ENCODE results near the gene NR1H3. TPM values are rescaled to one million over a fixed set of nuclear protein-coding genes. Genes with fewer than 3 reads are reported as not detected.
A peak's percentile ranks its signal among the peaks of the same experiment; 100 is the strongest.

NR1H3 gene
- total and polyA plus RNA-seq, 8 donors: 20.0 to 100 (median 41.9) TPM

DNA sequence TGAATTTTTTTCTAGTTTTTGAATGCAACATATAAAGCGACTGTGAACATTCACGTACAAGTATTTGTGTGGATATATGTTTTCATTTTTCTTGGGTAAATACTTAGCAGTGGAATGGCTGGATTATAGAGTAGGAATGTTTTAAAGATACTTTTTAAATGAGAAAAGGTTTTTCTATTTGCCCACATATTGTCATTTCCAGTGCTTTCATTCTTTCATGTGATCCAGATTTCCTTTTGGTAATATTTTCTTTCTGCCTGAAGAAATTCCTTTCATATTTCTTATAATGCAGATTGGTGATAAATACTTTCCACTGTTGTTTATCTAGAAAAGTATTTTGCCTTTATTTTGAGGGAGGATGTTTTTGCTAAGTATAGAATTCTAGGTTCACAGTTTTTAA is 35.1 kb upstream of the NR1H3 start:
- no peak for DNase-seq
- Histone ChIP-seq H3K9me3 (no peaks in the 10 kb centered on the region), H3K4me3 (no peak overlapping the region), H3K27me3 (no peaks in the 10 kb centered on the region), H3K4me1 (peaks cover 0 to 23% (median 8%) of the 10 kb centered on the region in 4 donors), H3K27ac (no peak overlapping the region), H3K36me3 (peaks cover 6 to 95% (median 82%) of the 10 kb centered on the region in 4 donors)
- intact Hi-C loops (cut with DNase I; ENCODE audit: low total_unique reads): no loop called here
- 92 to 100% (median 94%) methylated on average over 2 of the region's 2 CpGs for WGBS, 5 donors
- TF ChIP-seq EP300 (IDR thresholded peaks at IDR 0.05) (no peak), POLR2AphosphoS5 (IDR thresholded peaks at IDR 0.05) (no peak), POLR2A (IDR thresholded peaks at IDR 0.05) (no peak)
- TF ChIP-seq, protein P1, sequence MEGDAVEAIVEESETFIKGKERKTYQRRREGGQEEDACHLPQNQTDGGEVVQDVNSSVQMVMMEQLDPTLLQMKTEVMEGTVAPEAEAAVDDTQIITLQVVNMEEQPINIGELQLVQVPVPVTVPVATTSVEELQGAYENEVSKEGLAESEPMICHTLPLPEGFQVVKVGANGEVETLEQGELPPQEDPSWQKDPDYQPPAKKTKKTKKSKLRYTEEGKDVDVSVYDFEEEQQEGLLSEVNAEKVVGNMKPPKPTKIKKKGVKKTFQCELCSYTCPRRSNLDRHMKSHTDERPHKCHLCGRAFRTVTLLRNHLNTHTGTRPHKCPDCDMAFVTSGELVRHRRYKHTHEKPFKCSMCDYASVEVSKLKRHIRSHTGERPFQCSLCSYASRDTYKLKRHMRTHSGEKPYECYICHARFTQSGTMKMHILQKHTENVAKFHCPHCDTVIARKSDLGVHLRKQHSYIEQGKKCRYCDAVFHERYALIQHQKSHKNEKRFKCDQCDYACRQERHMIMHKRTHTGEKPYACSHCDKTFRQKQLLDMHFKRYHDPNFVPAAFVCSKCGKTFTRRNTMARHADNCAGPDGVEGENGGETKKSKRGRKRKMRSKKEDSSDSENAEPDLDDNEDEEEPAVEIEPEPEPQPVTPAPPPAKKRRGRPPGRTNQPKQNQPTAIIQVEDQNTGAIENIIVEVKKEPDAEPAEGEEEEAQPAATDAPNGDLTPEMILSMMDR (IDR thresholded peaks at IDR 0.05): no peak

DNA sequence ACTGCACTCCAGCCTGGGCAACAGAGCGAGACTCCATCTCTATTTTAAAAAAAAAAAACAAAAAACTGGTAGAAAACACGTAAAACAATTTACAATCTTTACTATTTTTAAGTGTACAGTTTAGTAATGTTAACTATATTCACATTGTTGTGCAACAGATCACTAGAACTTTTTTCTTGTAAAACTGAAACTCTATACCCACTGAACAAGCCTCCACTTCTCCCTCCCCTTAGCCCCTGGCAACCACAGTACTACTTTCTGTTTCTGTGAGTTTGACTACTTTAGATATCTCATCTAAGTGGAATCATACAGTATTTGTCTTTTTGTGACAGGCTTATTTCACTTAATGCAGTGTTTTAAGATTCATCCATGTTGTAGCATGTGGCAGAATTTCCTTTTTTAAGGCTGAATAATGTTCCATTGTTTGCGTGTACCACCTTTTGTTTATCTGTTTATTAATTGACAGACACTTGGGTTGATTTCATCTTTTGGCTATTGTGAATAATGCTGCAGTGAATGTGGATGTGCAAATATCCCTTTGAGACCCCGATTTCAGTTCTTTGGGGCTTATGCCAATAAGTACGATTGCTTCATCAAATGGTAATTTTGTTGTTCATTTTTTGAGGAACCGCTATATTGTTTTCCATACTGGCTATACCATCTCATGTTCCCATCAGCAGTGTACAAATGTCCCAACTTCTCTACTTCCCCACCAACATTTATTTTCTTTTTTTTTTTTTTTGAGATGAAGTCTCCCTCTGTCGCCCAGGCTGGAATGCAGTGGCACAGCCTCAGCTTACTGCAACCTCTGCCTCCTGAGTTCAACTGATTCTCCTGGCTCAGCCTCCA is 32.0 kb upstream of the NR1H3 start:
- peaks cover 0 to 91% (median 70%) of the 10 kb centered on the region in 4 donors for H3K36me3 ChIP-seq

DNA sequence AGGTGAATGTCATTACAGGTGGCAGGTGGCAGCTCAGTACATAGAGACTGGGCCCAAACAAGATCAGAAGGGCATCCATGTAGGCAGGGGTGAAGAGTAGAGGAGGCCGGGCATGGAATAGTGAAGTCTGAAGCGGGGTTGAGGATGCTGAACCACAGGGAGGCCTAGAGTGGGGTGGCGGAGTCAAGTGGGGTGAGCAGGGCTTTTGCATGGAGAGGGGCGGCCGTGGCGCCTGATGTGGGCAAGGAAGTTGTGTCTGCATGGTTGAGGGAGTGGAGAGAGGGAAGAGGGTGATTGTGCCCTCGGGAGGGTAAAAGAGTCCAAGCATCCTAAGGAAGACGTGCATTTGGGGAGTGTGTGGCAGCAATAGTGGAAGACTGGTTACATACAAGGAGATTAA is 28.6 kb upstream of the NR1H3 start:
- intact Hi-C loops (cut with DNase I; ENCODE audit: low total_unique reads): no loop called here
- no peak for DNase-seq
- TF ChIP-seq POLR2A (IDR thresholded peaks at IDR 0.05): no peak
- no peak for TF ChIP-seq EP300 (IDR thresholded peaks at IDR 0.05)
- TF ChIP-seq, protein P1 (IDR thresholded peaks at IDR 0.05): no peak
- TF ChIP-seq POLR2AphosphoS5 (IDR thresholded peaks at IDR 0.05): no peak
- peaks cover 3 to 10% (median 5%) of the 10 kb centered on the region in 4 donors for H3K4me1 ChIP-seq
- H3K9me3 ChIP-seq: no peaks in the 10 kb centered on the region
- H3K27me3 ChIP-seq: no peaks in the 10 kb centered on the region
- no peak overlapping the region for H3K4me3 ChIP-seq
- H3K36me3 ChIP-seq: peaks cover 0 to 77% (median 45%) of the 10 kb centered on the region in 4 donors
- no peak overlapping the region for H3K27ac ChIP-seq
- 93 to 98% (median 95%) methylated on average over 8 of the region's 8 CpGs for WGBS, 5 donors

More for the DNA sequence above, 32.0 kb upstream of the NR1H3 start:
- Histone ChIP-seq H3K27ac (no peak overlapping the region), H3K4me3 (no peak overlapping the region), H3K9me3 (no peaks in the 10 kb centered on the region), H3K27me3 (no peaks in the 10 kb centered on the region), H3K4me1 (peaks cover 0 to 1% (median 0%) of the 10 kb centered on the region in 4 donors)
- TF ChIP-seq, protein P1 (IDR thresholded peaks at IDR 0.05): no peak
- no peak for TF ChIP-seq POLR2AphosphoS5 (IDR thresholded peaks at IDR 0.05)
- no peak for TF ChIP-seq EP300 (IDR thresholded peaks at IDR 0.05)
- TF ChIP-seq POLR2A (IDR thresholded peaks at IDR 0.05): no peak
- intact Hi-C loops (cut with DNase I; ENCODE audit: low total_unique reads): no loop called here
- DNase-seq: no peak
- 91 to 96% (median 93%) methylated on average over 7 of the region's 7 CpGs for WGBS, 5 donors

DNA sequence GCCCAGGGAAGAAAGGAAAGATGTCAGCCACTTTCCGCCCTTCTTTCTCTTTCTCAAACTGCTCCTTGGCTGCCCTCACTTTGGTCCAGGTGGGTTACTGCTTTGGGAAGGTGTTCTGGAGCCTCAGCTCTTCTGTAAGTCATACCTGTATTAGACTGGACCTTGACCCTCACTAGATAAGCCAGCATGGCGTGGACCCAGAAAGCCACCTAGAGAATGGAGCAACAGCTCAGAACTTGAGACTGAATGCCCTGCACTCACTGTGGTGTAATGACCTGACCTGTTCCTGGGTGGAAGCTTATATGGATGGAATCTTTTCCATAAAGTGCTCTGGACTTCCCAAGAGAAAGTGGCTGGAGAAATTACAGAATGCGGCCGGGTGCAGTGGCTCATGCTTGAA is 24.7 kb upstream of the NR1H3 start:
- Histone ChIP-seq H3K9me3 (no peaks in the 10 kb centered on the region), H3K27me3 (no peaks in the 10 kb centered on the region), H3K4me3 (no peak overlapping the region), H3K27ac (no peak overlapping the region), H3K4me1 (peaks cover 9 to 23% (median 14%) of the 10 kb centered on the region in 4 donors), H3K36me3 (peaks cover 0 to 42% (median 36%) of the 10 kb centered on the region in 4 donors)
- intact Hi-C loops (cut with DNase I; ENCODE audit: low total_unique reads): no loop called here
- TF ChIP-seq, protein P1 (IDR thresholded peaks at IDR 0.05): no peak
- no peak for TF ChIP-seq EP300 (IDR thresholded peaks at IDR 0.05)
- TF ChIP-seq POLR2A (IDR thresholded peaks at IDR 0.05): no peak
- TF ChIP-seq POLR2AphosphoS5 (IDR thresholded peaks at IDR 0.05): peak in 1 of 3 donors; percentile 17
- WGBS, 5 donors: 75 to 90% (median 82%) methylated on average over 4 of the region's 4 CpGs
- peak in 1 of 2 donors; percentile 59 for DNase-seq
